Right forelimb (tissue), 1 donor: ENCODE measurements around the gene PRIMPOL.
"Not testable (repeated sequence)": the region's sequence is repeated elsewhere in the genome, so short reads cannot be mapped to it uniquely, and the experiment has no call there.

Source experiments
- DNase-seq: peaks from one replicate; pipeline ENCODE4 v3.0.0-alpha.2; 2018

PRIMPOL gene

GRCh38 chr4:184721254-184721653 lies 71.7 kb downstream of the PRIMPOL start:
- DNase-seq: no peak

- DNase-seq: no peak
Observed at GRCh38 chr4:184722798-184723197, 73.3 kb downstream of the PRIMPOL start.

GRCh38 chr4:184727430-184727829 lies 77.9 kb downstream of the PRIMPOL start:
- no peak for DNase-seq

GRCh38 chr4:184728858-184729257 lies 79.3 kb downstream of the PRIMPOL start:
- DNase-seq: no peak

GRCh38 chr4:184729946-184730345 lies 80.4 kb downstream of the PRIMPOL start:
- no peak for DNase-seq

GRCh38 chr4:184731056-184731455 lies 81.5 kb downstream of the PRIMPOL start:
- DNase-seq: no peak

GRCh38 chr4:184732126-184732525 lies 82.6 kb downstream of the PRIMPOL start:
- DNase-seq: no peak

- peak; percentile 99 for DNase-seq
Observed at GRCh38 chr4:184733654-184734524, 84.4 kb downstream of the PRIMPOL start, which contains the start of gene CENPU. TSS of gene CENPU (minus strand) at chr4:184734096. CDS start at chr4:184734062, 34 bp downstream.

GRCh38 chr4:184734758-184735157 lies 85.2 kb downstream of the PRIMPOL start:
- DNase-seq: no peak

GRCh38 chr4:184739575-184739974 lies 90.0 kb downstream of the PRIMPOL start:
- not testable (repeated sequence) for DNase-seq

GRCh38 chr4:184740980-184741391 lies 91.4 kb downstream of the PRIMPOL start:
- no peak for DNase-seq

- not testable (repeated sequence) for DNase-seq
Observed at GRCh38 chr4:184741651-184742050, 92.1 kb downstream of the PRIMPOL start.

- DNase-seq: no peak
Observed at GRCh38 chr4:184743650-184744049, 94.1 kb downstream of the PRIMPOL start.

- DNase-seq: no peak
Observed at GRCh38 chr4:184744236-184744635, 94.7 kb downstream of the PRIMPOL start.
